ENCODE data around the gene SHH.

Gene SHH

GRCh38 chr7:155802906-155803417, 9.3 kb downstream of the SHH start:
- no peak for DNase-seq (ENCODE audit: low read depth)
- no peak overlapping the region for H3K4me3 ChIP-seq (ENCODE audit: control insufficient read depth, low read depth, low read length)
- no peak for TF ChIP-seq CTCF (conservative IDR thresholded peaks at IDR 0.05; ENCODE audit: control insufficient read depth, insufficient read depth, low read depth, low read length)

- no peak for TF ChIP-seq CTCF (conservative IDR thresholded peaks at IDR 0.05; ENCODE audit: control insufficient read depth, insufficient read depth, low read depth, low read length)
- H3K4me3 ChIP-seq (ENCODE audit: control insufficient read depth, low read depth, low read length), result no peak overlapping the region
- no peak for DNase-seq (ENCODE audit: low read depth)
These were observed 10.0 kb downstream of the SHH start for GRCh38 chr7:155802291-155802690.

GRCh38 chr7:155800741-155801267, 11.5 kb downstream of the SHH start:
- DNase-seq (ENCODE audit: low read depth), result no peak
- TF ChIP-seq CTCF (conservative IDR thresholded peaks at IDR 0.05; ENCODE audit: control insufficient read depth, insufficient read depth, low read depth, low read length), result no peak
- no peak overlapping the region for H3K4me3 ChIP-seq (ENCODE audit: control insufficient read depth, low read depth, low read length)

GRCh38 chr7:155800301-155800700, 12.0 kb downstream of the SHH start:
- DNase-seq (ENCODE audit: low read depth), result no peak
- no peak for TF ChIP-seq CTCF (conservative IDR thresholded peaks at IDR 0.05; ENCODE audit: control insufficient read depth, insufficient read depth, low read depth, low read length)
- H3K4me3 ChIP-seq (ENCODE audit: control insufficient read depth, low read depth, low read length), result no peak overlapping the region

GRCh38 chr7:155799514-155799913, 12.7 kb downstream of the SHH start:
- no peak for TF ChIP-seq CTCF (conservative IDR thresholded peaks at IDR 0.05; ENCODE audit: control insufficient read depth, insufficient read depth, low read depth, low read length)
- DNase-seq (ENCODE audit: low read depth), result peak; percentile 23
- no peak overlapping the region for H3K4me3 ChIP-seq (ENCODE audit: control insufficient read depth, low read depth, low read length)

- no peak for DNase-seq (ENCODE audit: low read depth)
- no peak for TF ChIP-seq CTCF (conservative IDR thresholded peaks at IDR 0.05; ENCODE audit: control insufficient read depth, insufficient read depth, low read depth, low read length)
- no peak overlapping the region for H3K4me3 ChIP-seq (ENCODE audit: control insufficient read depth, low read depth, low read length)
These were observed 13.4 kb downstream of the SHH start for GRCh38 chr7:155798673-155799439.

All from fibroblast of mammary gland (primary cell).